K562 (cell line): ENCODE results near the gene EPO. TPM values are rescaled to one million over a fixed set of nuclear protein-coding genes. Genes with fewer than 3 reads are reported as not detected.
"Not testable (repeated sequence)": the region's sequence is repeated elsewhere in the genome, so short reads cannot be mapped to it uniquely, and the experiment has no call there.

Experiments
- ATAC-seq: fragments of 200-7000 bp; cut with Tn5 transposase; 3 replicates; pipeline ENCODE4 v1.9.1; 2020; ENCODE audit warnings: moderate library complexity
- BruUV-seq: library from RNA; stranded (reverse); fragments of 400-500 nt; replicated peaks from 2 replicates; lab custom pipeline; 2021; lab: Mats Ljungman, UMichigan
- CTCF ChIA-PET: fragments of 300-600 bp; formaldehyde crosslinking; extraction: SDS; loops from one replicate; lab custom pipeline; 2021; ENCODE audit warnings: low intra/inter-chr PET ratio; lab: Yijun Ruan, JAX
- POLR2A ChIA-PET: fragments of 300-600, 350-650 bp; sonication (Branson Sonifier 250); formaldehyde crosslinking; extraction: SDS; loops from one replicate; lab custom pipeline; 2021; ENCODE audit warnings: antibody characterized with exemption, inconsistent platforms; lab: Yijun Ruan, JAX
- DNase-seq, 4 experiments: peaks; one replicate each; pipeline versions ENCODE4 v3.0.0 to v3.0.0-alpha.2; 2011 to 2018; ENCODE audit warnings: low spot score in 3 of 4, mixed read lengths in 3 of 4; ENCODE audit errors: extremely low read depth in 1 of 4
- FAIRE-seq: peaks from 2 replicates; lab custom pipeline; 2011; peaks lifted over from hg19 to GRCh38; lab: Jason Lieb, UNC
- H2AFZ ChIP-seq: 2 replicates; pipeline ENCODE4 v1.6.0; 2011; ENCODE audit warnings: low read depth, low read length, control low read depth, inconsistent platforms
- H3K27ac ChIP-seq: fragments of 200-600 bp; 3 replicates; pipeline ENCODE4 v1.8.0; 2011; ENCODE audit warnings: low read depth, mild to moderate bottlenecking, control low read depth, inconsistent platforms, low read length, moderate library complexity, mixed read lengths; ENCODE audit errors: extremely low read depth
- H3K27me3 ChIP-seq, 2 experiments: fragments of 300-600 bp in 1 of 2; 2 replicates in 1 of 2; 3 replicates in 1 of 2; pipeline versions ENCODE4 v1.6.0 to v1.8.0; 2011; ENCODE audit warnings: inconsistent platforms in 2 of 2, low read length in 2 of 2, mild to moderate bottlenecking in 1 of 2, mixed read lengths in 1 of 2, moderate library complexity in 1 of 2; ENCODE audit not compliant: control insufficient read depth in 2 of 2, insufficient read depth in 2 of 2
- H3K36me3 ChIP-seq: fragments of 300-600 bp; 3 replicates; pipeline ENCODE4 v1.8.0; 2011; ENCODE audit warnings: mild to moderate bottlenecking, low read length, inconsistent platforms; ENCODE audit not compliant: control insufficient read depth, insufficient read depth
- H3K4me1 ChIP-seq, 2 experiments: fragments of 200-600 bp in 1 of 2; replicated peaks in 1 of 2; 2 replicates in 1 of 2; 3 replicates in 1 of 2; pipeline versions ENCODE4 v1.5.1 to v1.8.0; 2011; ENCODE audit warnings: inconsistent platforms in 2 of 2, low read length in 2 of 2, mild to moderate bottlenecking in 1 of 2, mixed read lengths in 1 of 2, moderate library complexity in 1 of 2; ENCODE audit not compliant: control insufficient read depth in 2 of 2, insufficient read depth in 2 of 2
- H3K4me2 ChIP-seq: 2 replicates; pipeline ENCODE4 v1.6.1; 2011; ENCODE audit warnings: low read length, control low read depth, inconsistent platforms, mixed read lengths; ENCODE audit not compliant: insufficient read depth
- H3K4me3 ChIP-seq: fragments of 200-600 bp; sonication (generic), shearing (Covaris generic); 2 replicates; pipeline ENCODE4 v1.5.1; 2016; ENCODE audit warnings: control low read depth, inconsistent platforms
- H3K79me2 ChIP-seq: fragments of 200-600 bp; 3 replicates; pipeline ENCODE4 v1.8.0; 2011; ENCODE audit warnings: low read length, inconsistent platforms; ENCODE audit not compliant: control insufficient read depth, insufficient read depth
- H3K9ac ChIP-seq, 2 experiments: 2 replicates each; pipeline versions ENCODE4 v1.6.0 to v1.6.1; 2011; ENCODE audit warnings: low read depth in 2 of 2, low read length in 2 of 2, control low read depth in 1 of 2, inconsistent platforms in 1 of 2, mild to moderate bottlenecking in 1 of 2, mixed read lengths in 1 of 2; ENCODE audit not compliant: insufficient read depth in 1 of 2
- H3K9me1 ChIP-seq: one replicate; pipeline ENCODE4 v1.6.0; 2011; ENCODE audit warnings: inconsistent platforms, mild to moderate bottlenecking, low read length, moderate library complexity; ENCODE audit not compliant: control insufficient read depth, insufficient read depth
- H3K9me3 ChIP-seq: replicated peaks from 2 replicates; pipeline ENCODE4 v1.5.1; 2011; ENCODE audit warnings: low read depth, low read length, inconsistent platforms; ENCODE audit not compliant: control insufficient read depth, insufficient read depth
- H4K20me1 ChIP-seq: replicated peaks from 2 replicates; pipeline ENCODE4 v1.6.1; 2011; ENCODE audit warnings: low read length, inconsistent platforms, mixed read lengths; ENCODE audit not compliant: control insufficient read depth, insufficient read depth
- BCOR ChIP-seq: fragments of 450-650 bp; IDR thresholded peaks from 2 replicates; pipeline ENCODE4 v1.6.1; 2016
- NR3C1 ChIP-seq: sonication (generic); formaldehyde crosslinking; IDR thresholded peaks from 2 replicates; pipeline ENCODE4 v1.8.1; 2022; ENCODE audit warnings: missing genetic modification reagents
- RAD51 ChIP-seq: fragments of 450-650 bp; IDR thresholded peaks from 2 replicates; pipeline ENCODE4 v1.7.1; 2016; ENCODE audit warnings: low read depth, mild to moderate bottlenecking, borderline replicate concordance
- ZNF121 ChIP-seq: sonication (generic); formaldehyde crosslinking; conservative IDR thresholded peaks from 2 replicates; pipeline ENCODE4 v1.8.0; 2022; ENCODE audit warnings: missing genetic modification reagents
- WGBS: fragments of 100-300 bp; shearing (Covaris generic); methylation state at CpG from one replicate; pipeline ENCODE4 v1.1.6; 2016; ENCODE audit warnings: low coverage, mixed read lengths; ENCODE audit not compliant: insufficient coverage; ENCODE audit errors: missing lambda C conversion rate; 5-methylcytosine and 5-hydroxymethylcytosine counted together
- in situ Hi-C: fragments of 300-500 bp; cut with MboI; formaldehyde crosslinking; loops from 4 replicates; pipeline ENCODE4 v1.15.0; 2018; ENCODE audit warnings: inconsistent platforms, mixed read lengths
- intact Hi-C: fragments of 100-400 bp; cut with micrococcal nuclease; formaldehyde crosslinking; loops from 2 replicates; pipeline ENCODE4 v1.14.2; 2022
- polyA plus RNA-seq, 8 experiments: library from polyadenylated mRNA; depleted of rRNA in 4 of 8; stranded (reverse) in 5 of 8; unstranded in 3 of 8; fragments of >200 nt; fragmentation: Nextera tagmentation in 2 of 8; fragmentation: Illumina TruSeq in 1 of 8; extraction: Ambion mirVana in 2 of 8; extraction: Trizol in 1 of 8; gene quantifications; 2 replicates each; pipeline versions ENCODE4 v1.2.1 to v1.2.3, GENCODE V29; 2011 to 2014; ENCODE audit warnings: inconsistent platforms in 1 of 8, missing spikeins in 1 of 8
- total RNA-seq, 7 experiments: library from RNA; depleted of rRNA in 6 of 7; stranded (reverse); fragments of >200 nt in 6 of 7; fragmentation: Illumina TruSeq in 2 of 7; extraction: Trizol in 2 of 7; gene quantifications; 2 replicates each; pipeline versions ENCODE4 v1.2.1 to v1.2.3, GENCODE V29; 2011 to 2021; ENCODE audit warnings: low replicate concordance in 1 of 7
- TF ChIP-seq, protein P1 (sequence below), 2 experiments: IDR thresholded peaks; 2 replicates each; pipeline ENCODE4 v1.6.1; 2011; ENCODE audit warnings: borderline replicate concordance in 1 of 2, control low read depth in 1 of 2, low read depth in 1 of 2, low read length in 1 of 2, mild to moderate bottlenecking in 1 of 2, mixed read lengths in 1 of 2, moderate library complexity in 1 of 2; ENCODE audit not compliant: insufficient read depth in 1 of 2, insufficient read length in 1 of 2, poor library complexity in 1 of 2, severe bottlenecking in 1 of 2; ENCODE audit errors: extremely low read depth in 1 of 2

Gene EPO
- total and polyA plus RNA-seq, 9 of the 15 experiments (the other 6 are each of a cell fraction or from before 2014, with no cell fraction given): 0.06 to 0.41 (median 0.07) TPM; not detected in 6

- TF ChIP-seq, protein P1, sequence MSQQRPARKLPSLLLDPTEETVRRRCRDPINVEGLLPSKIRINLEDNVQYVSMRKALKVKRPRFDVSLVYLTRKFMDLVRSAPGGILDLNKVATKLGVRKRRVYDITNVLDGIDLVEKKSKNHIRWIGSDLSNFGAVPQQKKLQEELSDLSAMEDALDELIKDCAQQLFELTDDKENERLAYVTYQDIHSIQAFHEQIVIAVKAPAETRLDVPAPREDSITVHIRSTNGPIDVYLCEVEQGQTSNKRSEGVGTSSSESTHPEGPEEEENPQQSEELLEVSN (IDR thresholded peaks at IDR 0.05; ENCODE audit: borderline replicate concordance in 1 of 2, extremely low read depth in 1 of 2, insufficient read depth in 1 of 2, insufficient read length in 1 of 2, low read depth in 1 of 2, low read length in 1 of 2, poor library complexity in 1 of 2, severe bottlenecking in 1 of 2): no peak
- TF ChIP-seq NR3C1 (CRISPR knock-in tag) (no peak), RAD51 (no peak)
- TF ChIP-seq, all 486 proteins: peak for 0
Measured at GRCh38 chr7:100714725-100715124, 5.5 kb upstream of the EPO start (continued).

DNA sequence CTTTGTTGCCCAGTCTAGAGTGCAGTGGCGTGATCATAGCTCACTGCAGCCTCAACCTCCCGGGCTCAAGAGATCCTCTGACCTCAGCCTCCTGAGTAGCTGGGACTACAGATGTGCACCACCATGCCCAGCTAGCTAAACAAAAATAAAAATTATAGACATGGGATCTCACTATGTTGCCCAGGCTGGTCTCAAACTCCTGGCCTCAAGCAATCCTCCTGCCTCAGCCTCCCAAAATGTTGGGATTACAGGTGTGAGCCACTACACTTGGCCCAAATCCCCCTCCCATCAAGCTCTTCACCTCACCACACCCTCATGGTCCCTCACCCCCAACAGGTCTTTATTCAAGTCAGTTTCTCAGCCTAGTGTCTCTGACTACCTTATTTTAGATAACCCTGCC lies 3.2 kb upstream of the EPO start:
- Histone ChIP-seq H3K4me1 (peaks cover 6 to 17% of the 10 kb centered on the region in 2 experiments; a peak in 3 of 5 replicates), H3K27me3 (peaks cover 10 to 27% of the 10 kb centered on the region in 2 experiments)
- H2AFZ ChIP-seq, H3K9me3 ChIP-seq, BruUV-seq, H3K9ac ChIP-seq, H3K79me2 ChIP-seq, H4K20me1 ChIP-seq, intact Hi-C loops, CTCF ChIA-PET, H3K36me3 ChIP-seq, DNase-seq, H3K4me3 ChIP-seq, H3K4me2 ChIP-seq, H3K27ac ChIP-seq, FAIRE-seq, H3K9me1 ChIP-seq, ATAC-seq, in situ Hi-C loops: not testable (repeated sequence)
- WGBS: 11% methylated on average over 2 of the region's 2 CpGs
- POLR2A ChIA-PET: interaction anchor here (1.1 to 1.6 kb wide), 2 partner anchors 10 to 28 kb away, joined by 3 to 11 read pairs; partner anchors contain the start of gene POP7
- TF ChIP-seq ZNF121 (CRISPR knock-in tag): peak; percentile 90
- 0 out of 2 replicates have a peak, but pooled peaks have one; percentile 59 for TF ChIP-seq BCOR
